Measurements from ENCODE around the gene APH1B.

- no peak for TF ChIP-seq CTCF (IDR thresholded peaks at IDR 0.05)
- TF ChIP-seq POLR2A (IDR thresholded peaks at IDR 0.05) = no peak
These were observed 53.5 kb downstream of the APH1B start for GRCh38 chr15:63330926-63331325.

All from gastroesophageal sphincter (tissue), 3 donors.